ENCODE measurements around the gene SEPTIN8.

DNA sequence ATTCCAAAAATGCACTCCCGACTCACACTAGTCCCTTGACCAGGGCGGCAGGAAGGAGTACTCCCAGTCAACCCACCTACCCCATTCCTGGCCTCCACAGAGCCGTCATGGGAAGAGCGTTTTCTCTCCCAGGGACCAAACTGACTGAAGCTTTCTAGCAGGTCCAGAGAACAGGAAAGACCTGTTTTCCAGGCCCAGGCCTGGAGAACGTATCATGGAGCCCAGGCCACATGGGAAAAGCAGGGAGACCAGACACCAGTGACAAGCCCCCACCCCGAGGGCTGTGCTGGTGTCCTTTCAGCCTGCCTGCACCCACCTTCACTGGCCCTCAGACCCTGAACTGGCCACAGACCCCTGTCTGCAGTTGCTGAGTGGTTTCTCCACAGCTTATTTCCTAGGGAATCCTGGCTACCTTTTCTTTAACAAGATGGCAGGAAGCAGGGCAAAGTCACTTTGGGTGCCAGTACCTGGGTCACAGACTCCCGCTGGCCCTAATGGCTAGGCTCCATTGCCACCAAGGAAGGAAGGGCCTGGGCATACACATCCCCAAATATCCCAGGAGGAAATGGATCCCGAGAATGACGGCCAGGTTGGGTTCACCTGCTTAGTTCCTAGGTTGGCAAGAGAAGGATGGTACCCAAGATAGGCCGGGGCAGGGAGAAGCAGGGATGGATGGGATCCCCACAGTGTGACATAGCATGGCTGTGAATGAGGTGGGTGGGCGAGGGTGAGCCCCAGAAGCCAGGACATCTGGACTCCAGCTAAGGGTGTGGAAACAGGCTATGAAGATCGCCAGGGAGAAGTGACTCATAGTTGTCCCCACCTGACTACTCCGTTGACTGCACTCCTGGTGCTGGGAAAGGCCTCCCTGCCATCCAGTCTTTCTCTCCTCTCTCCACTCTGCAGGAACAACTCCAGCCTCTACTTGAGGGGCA lies 17.7 kb downstream of the SEPTIN8 start:
- TF ChIP-seq POLR2AphosphoS5 (IDR thresholded peaks at IDR 0.05; ENCODE audit: low read depth) (no peak), GABPA (IDR thresholded peaks at IDR 0.05; ENCODE audit: low read depth) (no peak)
- TF ChIP-seq, protein P1, sequence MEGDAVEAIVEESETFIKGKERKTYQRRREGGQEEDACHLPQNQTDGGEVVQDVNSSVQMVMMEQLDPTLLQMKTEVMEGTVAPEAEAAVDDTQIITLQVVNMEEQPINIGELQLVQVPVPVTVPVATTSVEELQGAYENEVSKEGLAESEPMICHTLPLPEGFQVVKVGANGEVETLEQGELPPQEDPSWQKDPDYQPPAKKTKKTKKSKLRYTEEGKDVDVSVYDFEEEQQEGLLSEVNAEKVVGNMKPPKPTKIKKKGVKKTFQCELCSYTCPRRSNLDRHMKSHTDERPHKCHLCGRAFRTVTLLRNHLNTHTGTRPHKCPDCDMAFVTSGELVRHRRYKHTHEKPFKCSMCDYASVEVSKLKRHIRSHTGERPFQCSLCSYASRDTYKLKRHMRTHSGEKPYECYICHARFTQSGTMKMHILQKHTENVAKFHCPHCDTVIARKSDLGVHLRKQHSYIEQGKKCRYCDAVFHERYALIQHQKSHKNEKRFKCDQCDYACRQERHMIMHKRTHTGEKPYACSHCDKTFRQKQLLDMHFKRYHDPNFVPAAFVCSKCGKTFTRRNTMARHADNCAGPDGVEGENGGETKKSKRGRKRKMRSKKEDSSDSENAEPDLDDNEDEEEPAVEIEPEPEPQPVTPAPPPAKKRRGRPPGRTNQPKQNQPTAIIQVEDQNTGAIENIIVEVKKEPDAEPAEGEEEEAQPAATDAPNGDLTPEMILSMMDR (IDR thresholded peaks at IDR 0.05; ENCODE audit: insufficient read depth, low read length) = no peak
